Spinal cord (tissue), 10 donors: ENCODE results near the gene HSPA9. TPM values are rescaled to one million over a fixed set of nuclear protein-coding genes. Genes with fewer than 3 reads are reported as not detected.

Experiments
- DNase-seq, 6 donors: peaks; one replicate each; pipeline versions ENCODE4 v3.0.0 to v3.0.0-alpha.2; 2013 to 2015; ENCODE audit warnings: low spot score in 6 of 6, low read depth in 4 of 6
- H3K27ac ChIP-seq: one replicate; pipeline ENCODE4 v1.5.1; 2013; ENCODE audit warnings: low read depth, low read length, control low read depth
- H3K27me3 ChIP-seq: one replicate; pipeline ENCODE4 v1.6.1; 2013; ENCODE audit warnings: low read length; ENCODE audit not compliant: control insufficient read depth, insufficient read depth
- H3K36me3 ChIP-seq: one replicate; pipeline ENCODE4 v1.6.1; 2013; ENCODE audit warnings: low read length; ENCODE audit not compliant: control insufficient read depth, insufficient read depth
- H3K4me1 ChIP-seq: one replicate; pipeline ENCODE4 v1.6.1; 2013; ENCODE audit warnings: low read length; ENCODE audit not compliant: control insufficient read depth, insufficient read depth
- H3K4me3 ChIP-seq: one replicate; pipeline ENCODE4 v1.5.1; 2013; ENCODE audit warnings: low read depth, low read length, control low read depth
- H3K9me3 ChIP-seq: one replicate; pipeline ENCODE4 v1.6.1; 2013; ENCODE audit warnings: low read length; ENCODE audit not compliant: control insufficient read depth, insufficient read depth
- WGBS: methylation state at CpG from one replicate; pipeline ENCODE4 v1.1.5; 2013; ENCODE audit warnings: missing lambda C conversion rate; ENCODE audit not compliant: insufficient coverage; 5-methylcytosine and 5-hydroxymethylcytosine counted together
- polyA plus RNA-seq, 2 donors: library from polyadenylated mRNA; unstranded; fragments of 120-200 nt; gene quantifications; one replicate each; pipeline ENCODE4 v1.2.1, GENCODE V29; 2013; ENCODE audit not compliant: insufficient read length in 2 of 2
- total RNA-seq, 2 donors: library from RNA; depleted of rRNA in 1 of 2; stranded (reverse); fragments of 120-200 nt in 1 of 2; fragments of >200 nt in 1 of 2; gene quantifications; one replicate each; pipeline versions ENCODE4 v1.2.3 to v1.2.4, GENCODE V29; 2013 to 2014
- donor health status: healthy.

HSPA9 gene
- total and polyA plus RNA-seq, 4 donors: 218 to 236 (median 234) TPM

GRCh38 chr5:138566792-138567191 lies 8.4 kb downstream of the HSPA9 start:
- Histone ChIP-seq H3K4me1 (no peaks in the 10 kb centered on the region), H3K4me3 (no peak overlapping the region), H3K27ac (no peak overlapping the region), H3K36me3 (peaks cover 55% of the 10 kb centered on the region), H3K9me3 (no peaks in the 10 kb centered on the region), H3K27me3 (no peaks in the 10 kb centered on the region)
- DNase-seq: no peak
- 100% methylated on average over 1 of the region's 3 CpGs for WGBS

GRCh38 chr5:138565100-138565821 lies 9.9 kb downstream of the HSPA9 start:
- H3K27ac ChIP-seq: no peak overlapping the region
- 100% methylated on average over 2 of the region's 7 CpGs for WGBS
- H3K9me3 ChIP-seq: no peaks in the 10 kb centered on the region
- no peaks in the 10 kb centered on the region for H3K27me3 ChIP-seq
- H3K4me3 ChIP-seq: no peak overlapping the region
- no peak for DNase-seq
- peaks cover 52% of the 10 kb centered on the region for H3K36me3 ChIP-seq
- H3K4me1 ChIP-seq: no peaks in the 10 kb centered on the region

- 96% methylated on average over 8 of the region's 9 CpGs for WGBS
- H3K4me3 ChIP-seq: no peak overlapping the region
- no peaks in the 10 kb centered on the region for H3K27me3 ChIP-seq
- H3K36me3 ChIP-seq: peaks cover 50% of the 10 kb centered on the region
- DNase-seq: no peak
- H3K4me1 ChIP-seq: no peaks in the 10 kb centered on the region
- no peaks in the 10 kb centered on the region for H3K9me3 ChIP-seq
- no peak overlapping the region for H3K27ac ChIP-seq
These were observed 11.0 kb downstream of the HSPA9 start for GRCh38 chr5:138564242-138564641.

GRCh38 chr5:138563340-138564118 lies 11.7 kb downstream of the HSPA9 start:
- H3K4me3 ChIP-seq: no peak overlapping the region
- peaks cover 51% of the 10 kb centered on the region for H3K36me3 ChIP-seq
- H3K27me3 ChIP-seq: no peaks in the 10 kb centered on the region
- H3K27ac ChIP-seq: no peak overlapping the region
- H3K4me1 ChIP-seq: no peaks in the 10 kb centered on the region
- H3K9me3 ChIP-seq: no peaks in the 10 kb centered on the region
- no peak for DNase-seq
- WGBS: 98% methylated on average over 3 of the region's 3 CpGs

GRCh38 chr5:138560971-138561370 lies 14.2 kb downstream of the HSPA9 start:
- Histone ChIP-seq H3K9me3 (no peaks in the 10 kb centered on the region), H3K27me3 (no peaks in the 10 kb centered on the region), H3K4me1 (no peaks in the 10 kb centered on the region), H3K4me3 (no peak overlapping the region), H3K36me3 (peaks cover 45% of the 10 kb centered on the region), H3K27ac (no peak overlapping the region)
- no peak for DNase-seq
- whole genome bisulfite sequencing: 100% methylated on average over 3 of the region's 6 CpGs

GRCh38 chr5:138559937-138560336 lies 15.3 kb downstream of the HSPA9 start:
- Histone ChIP-seq H3K36me3 (peaks cover 36% of the 10 kb centered on the region), H3K4me1 (no peaks in the 10 kb centered on the region), H3K27ac (no peak overlapping the region), H3K4me3 (no peak overlapping the region), H3K9me3 (no peaks in the 10 kb centered on the region), H3K27me3 (no peaks in the 10 kb centered on the region)
- DNase-seq: no peak
- 91% methylated on average over 3 of the region's 7 CpGs for WGBS

GRCh38 chr5:138557677-138558076 lies 17.5 kb downstream of the HSPA9 start:
- H3K36me3 ChIP-seq: peaks cover 31% of the 10 kb centered on the region
- H3K9me3 ChIP-seq: no peaks in the 10 kb centered on the region
- DNase-seq: no peak
- H3K27me3 ChIP-seq: no peaks in the 10 kb centered on the region
- 100% methylated on average over 1 of the region's 2 CpGs for WGBS
- no peak overlapping the region for H3K4me3 ChIP-seq
- no peak overlapping the region for H3K27ac ChIP-seq
- H3K4me1 ChIP-seq: no peaks in the 10 kb centered on the region

GRCh38 chr5:138554143-138554542 lies 21.1 kb downstream of the HSPA9 start:
- DNase-seq: no peak
- WGBS: no CpG with 5 or more reads among the region's 1 CpG
- H3K4me3 ChIP-seq: no peak overlapping the region
- H3K27me3 ChIP-seq: no peaks in the 10 kb centered on the region
- no peak overlapping the region for H3K27ac ChIP-seq
- H3K36me3 ChIP-seq: peaks cover 16% of the 10 kb centered on the region
- H3K9me3 ChIP-seq: no peaks in the 10 kb centered on the region
- H3K4me1 ChIP-seq: no peaks in the 10 kb centered on the region

- Histone ChIP-seq H3K36me3 (peaks cover 14% of the 10 kb centered on the region), H3K27ac (no peak overlapping the region), H3K4me3 (no peak overlapping the region), H3K9me3 (no peaks in the 10 kb centered on the region), H3K4me1 (no peaks in the 10 kb centered on the region), H3K27me3 (no peaks in the 10 kb centered on the region)
- DNase-seq: no peak
- WGBS: no CpG with 5 or more reads among the region's 5 CpGs
These were observed 21.6 kb downstream of the HSPA9 start for GRCh38 chr5:138553437-138554095.
